HG02981 (cell line): Measurements from ENCODE around the gene HTATSF1.
A peak's percentile ranks its signal among the peaks of the same experiment; 100 is the strongest.

Experiments
- ATAC-seq: cut with Tn5 transposase; IDR thresholded peaks from one replicate; pipeline ENCODE4 v1.9.1; 2021; ENCODE audit warnings: mild to moderate bottlenecking, moderate library complexity; ENCODE audit not compliant: unreplicated experiment

HTATSF1 gene, protein sequence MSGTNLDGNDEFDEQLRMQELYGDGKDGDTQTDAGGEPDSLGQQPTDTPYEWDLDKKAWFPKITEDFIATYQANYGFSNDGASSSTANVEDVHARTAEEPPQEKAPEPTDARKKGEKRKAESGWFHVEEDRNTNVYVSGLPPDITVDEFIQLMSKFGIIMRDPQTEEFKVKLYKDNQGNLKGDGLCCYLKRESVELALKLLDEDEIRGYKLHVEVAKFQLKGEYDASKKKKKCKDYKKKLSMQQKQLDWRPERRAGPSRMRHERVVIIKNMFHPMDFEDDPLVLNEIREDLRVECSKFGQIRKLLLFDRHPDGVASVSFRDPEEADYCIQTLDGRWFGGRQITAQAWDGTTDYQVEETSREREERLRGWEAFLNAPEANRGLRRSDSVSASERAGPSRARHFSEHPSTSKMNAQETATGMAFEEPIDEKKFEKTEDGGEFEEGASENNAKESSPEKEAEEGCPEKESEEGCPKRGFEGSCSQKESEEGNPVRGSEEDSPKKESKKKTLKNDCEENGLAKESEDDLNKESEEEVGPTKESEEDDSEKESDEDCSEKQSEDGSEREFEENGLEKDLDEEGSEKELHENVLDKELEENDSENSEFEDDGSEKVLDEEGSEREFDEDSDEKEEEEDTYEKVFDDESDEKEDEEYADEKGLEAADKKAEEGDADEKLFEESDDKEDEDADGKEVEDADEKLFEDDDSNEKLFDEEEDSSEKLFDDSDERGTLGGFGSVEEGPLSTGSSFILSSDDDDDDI

GRCh38 chrX:136497556-136498052, at the start of gene HTATSF1:
Gene HTATSF1 (plus strand): TSS chrX:136497592. CDS start chrX:136497685, 93 bp downstream.
- peak; percentile 16 for ATAC-seq

DNA sequence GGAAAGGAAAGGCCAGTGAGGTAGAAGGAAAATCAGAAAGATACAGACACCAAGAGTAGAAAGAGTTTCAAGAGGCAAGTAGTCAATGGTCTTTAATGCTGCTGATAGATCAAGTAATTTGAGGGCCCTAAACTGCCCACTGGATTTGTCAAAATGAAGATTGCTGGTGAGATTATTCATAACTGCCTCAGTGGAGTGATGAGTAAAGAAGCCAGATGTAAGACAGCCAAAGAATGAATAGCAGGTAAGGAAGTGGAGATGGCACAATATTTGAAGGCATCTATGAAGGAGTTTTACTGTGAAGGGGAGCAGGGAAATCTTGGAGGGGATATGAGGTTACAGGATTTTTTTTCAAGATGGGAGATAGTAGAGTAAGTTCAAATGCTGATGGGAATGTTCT, 49.4 kb upstream of the HTATSF1 start:
- no peak for ATAC-seq

GRCh38 chrX:136450050-136450830, 47.2 kb upstream of the HTATSF1 start:
- no peak for ATAC-seq

DNA sequence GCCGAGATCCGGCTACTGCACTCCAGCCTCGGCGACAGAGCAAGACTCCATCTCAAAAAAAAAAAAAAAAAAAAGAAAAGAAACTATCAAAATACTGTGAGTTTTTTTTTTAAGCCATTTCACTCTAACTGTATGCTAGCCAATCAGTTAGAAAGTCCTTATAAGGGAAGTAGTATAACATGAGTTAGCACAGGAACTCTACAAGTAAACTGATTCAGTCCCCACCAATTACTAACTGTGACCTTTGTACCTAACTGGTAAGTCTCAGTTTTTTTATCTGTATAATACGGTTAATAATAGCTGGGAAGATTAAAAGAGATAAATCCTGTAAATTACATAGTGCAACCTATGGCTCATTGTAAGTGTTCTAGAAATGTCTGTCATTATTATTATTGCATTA, 44.8 kb upstream of the HTATSF1 start:
- ATAC-seq = no peak

- ATAC-seq = no peak
Measured at GRCh38 chrX:136453114-136453513, 44.3 kb upstream of the HTATSF1 start.

DNA sequence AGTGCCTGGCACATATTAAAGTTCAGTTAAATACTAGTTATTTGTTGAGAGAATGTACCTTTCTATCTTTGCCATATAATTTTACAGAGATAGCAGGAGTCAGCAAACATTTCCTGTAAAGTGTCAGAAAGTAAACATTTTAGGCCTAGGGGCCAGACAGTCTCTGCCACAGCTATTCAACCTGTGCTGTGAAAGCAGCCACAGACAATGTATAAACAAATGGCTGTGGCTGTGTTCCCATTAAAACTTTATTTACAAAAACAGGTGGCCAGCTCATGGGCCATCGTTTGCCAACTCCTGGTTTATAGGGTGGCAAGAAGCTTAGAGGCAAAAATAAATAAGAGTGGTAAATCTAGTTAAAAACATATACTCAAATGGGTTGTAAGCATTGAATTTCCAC, 43.6 kb upstream of the HTATSF1 start:
- no peak for ATAC-seq

GRCh38 chrX:136456133-136456532, 41.3 kb upstream of the HTATSF1 start:
- ATAC-seq = no peak

DNA sequence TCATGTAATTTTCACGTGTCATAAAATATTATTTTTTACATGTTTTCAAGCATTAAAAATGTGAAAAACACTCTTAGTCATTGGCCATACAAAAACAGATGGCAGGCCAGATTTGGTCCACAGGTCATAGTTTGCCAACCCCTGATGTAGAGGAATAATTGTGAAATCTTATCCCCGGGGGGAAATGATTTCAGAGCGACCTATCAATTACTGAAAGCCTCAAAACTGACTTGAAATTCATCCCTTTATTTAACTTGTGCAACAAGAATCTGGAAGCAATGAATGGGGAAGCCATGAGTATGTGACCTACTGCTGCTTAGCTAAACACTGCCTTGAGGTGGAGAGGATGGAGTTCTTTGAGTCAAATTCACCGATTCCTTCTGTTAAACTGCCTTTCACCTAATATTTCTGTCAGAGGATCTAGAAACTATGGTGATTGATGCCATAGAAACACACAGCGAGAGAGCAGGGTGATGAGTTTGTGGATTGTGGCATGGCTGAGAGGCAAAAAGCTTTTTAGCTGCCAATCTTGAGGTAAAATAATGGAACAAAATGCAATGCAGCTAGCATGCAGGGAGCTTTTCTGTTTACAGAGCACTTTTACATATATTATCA, 40.0 kb upstream of the HTATSF1 start:
- no peak for ATAC-seq

DNA sequence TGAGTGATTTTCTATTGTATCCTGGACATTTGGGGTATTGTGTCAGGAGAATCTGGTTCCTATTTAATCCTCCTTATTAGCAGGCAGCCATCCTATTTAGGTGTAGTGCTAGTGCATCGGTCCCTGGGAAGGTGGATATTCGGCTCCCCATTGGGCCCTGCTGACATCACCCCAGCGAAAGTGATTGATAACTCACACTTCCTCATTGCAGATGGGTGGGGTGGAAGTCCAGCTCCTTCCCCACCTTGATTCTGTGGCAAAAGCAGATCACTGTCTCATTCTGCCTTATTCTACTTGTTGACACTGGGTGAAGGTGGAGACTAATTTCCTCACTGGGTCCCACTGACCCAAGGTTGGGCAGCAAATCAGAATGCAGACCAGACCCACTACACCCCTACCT, 32.8 kb upstream of the HTATSF1 start:
- ATAC-seq = no peak

GRCh38 chrX:136467303-136467702, 30.1 kb upstream of the HTATSF1 start:
- no peak for ATAC-seq

GRCh38 chrX:136468391-136469103, 28.8 kb upstream of the HTATSF1 start:
- ATAC-seq = no peak

- ATAC-seq = no peak
Measured at GRCh38 chrX:136473663-136474062, 23.7 kb upstream of the HTATSF1 start.

GRCh38 chrX:136475236-136475635, 22.2 kb upstream of the HTATSF1 start:
- ATAC-seq = no peak

DNA sequence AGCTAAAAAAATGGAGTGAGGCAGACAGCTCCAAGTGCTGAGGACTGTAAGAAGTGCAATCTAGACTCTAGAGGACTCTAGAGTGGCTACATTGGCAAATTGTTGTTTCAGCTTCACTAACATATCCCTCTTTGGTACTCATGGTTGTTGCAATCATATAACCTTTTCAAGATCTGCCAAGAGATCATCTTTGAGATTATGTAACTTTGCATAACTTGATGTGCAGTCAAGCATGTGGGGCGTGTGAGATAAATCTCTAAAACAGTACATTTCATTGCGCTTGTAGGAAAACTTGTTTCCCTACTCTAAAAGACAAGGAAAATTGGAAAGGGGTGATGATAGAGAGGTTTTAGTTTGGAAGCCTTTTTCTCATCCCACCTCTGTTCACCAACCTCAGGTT, 20.9 kb upstream of the HTATSF1 start:
- ATAC-seq = no peak

DNA sequence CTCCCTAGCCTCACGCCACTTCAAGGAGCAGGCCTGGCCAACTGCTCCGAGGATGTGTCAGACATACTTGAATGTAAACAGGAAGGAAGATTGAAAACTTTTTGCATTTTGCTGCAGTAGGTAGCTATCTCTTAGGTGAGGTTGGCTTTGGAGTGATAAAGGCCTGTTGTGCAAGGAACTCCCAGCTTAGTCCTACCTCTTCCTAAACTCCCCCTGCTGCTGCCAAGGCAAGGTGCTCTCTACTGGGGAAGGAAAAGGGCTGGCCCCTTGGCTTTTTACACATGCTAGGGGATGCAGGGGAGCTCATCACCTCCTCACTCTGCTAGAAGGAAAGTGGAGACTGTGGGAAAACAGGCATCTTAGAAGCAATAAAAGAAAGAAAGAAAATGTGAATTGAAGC, 20.4 kb upstream of the HTATSF1 start:
- ATAC-seq = no peak

DNA sequence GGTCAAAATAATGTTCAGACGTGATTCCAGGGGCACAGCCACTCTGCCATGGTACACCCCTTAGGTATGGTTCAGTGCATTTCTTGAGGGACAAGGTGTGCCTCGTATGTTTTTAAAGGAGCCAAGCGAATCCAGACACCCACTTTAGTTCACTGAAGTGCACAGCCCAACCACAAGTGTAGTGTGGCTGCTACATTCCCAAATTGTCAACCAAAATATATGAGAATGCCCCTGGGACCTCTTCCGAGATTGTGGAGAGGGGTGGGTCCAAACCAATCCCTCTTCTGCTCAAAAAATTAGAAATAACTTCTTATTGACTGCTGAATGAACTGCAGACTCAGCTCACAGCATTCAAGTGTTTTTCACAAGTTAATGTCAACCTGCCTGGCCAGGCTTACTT, 17.0 kb upstream of the HTATSF1 start:
- no peak for ATAC-seq

GRCh38 chrX:136487647-136488046, 9.7 kb upstream of the HTATSF1 start, which contains the start of gene BRS3:
Gene BRS3 (plus strand): TSS chrX:136487947. CDS start chrX:136488115, 168 bp downstream.
- ATAC-seq = no peak

GRCh38 chrX:136488706-136489105, 8.7 kb upstream of the HTATSF1 start:
- no peak for ATAC-seq

DNA sequence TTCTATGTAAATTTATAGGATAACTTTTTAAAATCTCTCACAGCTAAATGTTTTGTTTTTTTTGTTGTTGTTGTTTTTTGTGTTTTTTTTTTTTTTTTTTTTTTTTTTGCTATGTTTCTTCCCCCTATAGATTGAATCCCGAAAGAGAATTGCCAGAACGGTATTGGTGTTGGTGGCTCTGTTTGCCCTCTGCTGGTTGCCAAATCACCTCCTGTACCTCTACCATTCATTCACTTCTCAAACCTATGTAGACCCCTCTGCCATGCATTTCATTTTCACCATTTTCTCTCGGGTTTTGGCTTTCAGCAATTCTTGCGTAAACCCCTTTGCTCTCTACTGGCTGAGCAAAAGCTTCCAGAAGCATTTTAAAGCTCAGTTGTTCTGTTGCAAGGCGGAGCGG, 5.6 kb upstream of the HTATSF1 start:
- ATAC-seq = no peak

DNA sequence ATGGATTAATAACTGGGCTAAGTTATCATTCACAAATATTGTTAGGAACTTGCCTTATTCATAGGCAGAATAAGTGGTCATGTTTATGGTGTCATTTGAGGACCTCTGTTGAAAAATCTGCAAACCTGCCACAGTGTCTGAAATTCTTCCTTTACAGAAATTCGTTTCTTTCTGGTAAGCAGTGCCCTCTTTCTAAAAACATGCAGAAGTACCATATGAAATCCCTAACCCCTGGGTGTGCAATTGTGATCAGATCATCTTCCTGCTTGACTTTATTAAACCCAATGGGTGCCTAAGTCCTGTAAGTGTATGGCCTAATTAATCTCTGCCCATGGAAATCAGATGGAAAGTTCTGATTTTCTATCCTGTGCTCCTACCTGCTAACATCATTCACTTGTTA, 4.4 kb upstream of the HTATSF1 start:
- ATAC-seq = no peak
